GM18873 (cell line): ENCODE data around the gene SSRP1.

Experiments
- ATAC-seq: cut with Tn5 transposase; IDR thresholded peaks from one replicate; pipeline ENCODE4 v1.9.1; 2021; ENCODE audit warnings: mild to moderate bottlenecking, moderate library complexity, moderate number of reproducible peaks; ENCODE audit not compliant: unreplicated experiment, low FRiP score

The SSRP1 gene

DNA sequence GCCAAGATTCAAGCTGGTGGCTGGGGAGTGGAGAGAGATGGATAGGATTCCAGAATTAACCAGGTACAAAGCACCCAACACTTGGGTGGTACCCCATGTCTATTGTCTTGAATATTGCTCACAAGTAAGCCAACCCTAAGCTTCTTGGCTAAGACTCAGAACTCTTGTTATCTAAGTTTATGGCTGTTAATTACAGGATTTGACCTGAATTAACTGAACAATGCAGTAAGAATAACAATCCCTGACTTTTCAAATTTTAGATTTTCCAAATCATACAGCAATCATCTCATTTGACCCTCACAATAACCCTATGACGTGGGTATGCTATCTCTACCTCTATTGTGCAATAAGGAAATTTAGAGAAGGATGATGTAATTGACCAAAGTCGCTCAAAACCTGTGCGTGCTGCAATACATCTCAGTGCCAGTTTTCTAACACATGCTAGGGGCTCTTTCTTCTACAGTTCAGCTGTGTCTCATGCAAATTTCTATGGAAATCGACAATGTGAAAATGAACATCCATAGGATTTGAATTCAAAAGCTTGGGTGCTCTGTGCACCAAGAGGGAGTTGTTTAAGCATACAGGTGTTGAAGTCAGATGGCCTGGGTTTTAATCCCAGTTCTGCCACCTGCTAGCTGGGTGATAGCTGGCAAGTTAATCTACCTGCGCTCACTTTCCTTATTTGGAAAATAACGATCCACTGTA is 58.6 kb downstream of the SSRP1 start:
- no peak for ATAC-seq

DNA sequence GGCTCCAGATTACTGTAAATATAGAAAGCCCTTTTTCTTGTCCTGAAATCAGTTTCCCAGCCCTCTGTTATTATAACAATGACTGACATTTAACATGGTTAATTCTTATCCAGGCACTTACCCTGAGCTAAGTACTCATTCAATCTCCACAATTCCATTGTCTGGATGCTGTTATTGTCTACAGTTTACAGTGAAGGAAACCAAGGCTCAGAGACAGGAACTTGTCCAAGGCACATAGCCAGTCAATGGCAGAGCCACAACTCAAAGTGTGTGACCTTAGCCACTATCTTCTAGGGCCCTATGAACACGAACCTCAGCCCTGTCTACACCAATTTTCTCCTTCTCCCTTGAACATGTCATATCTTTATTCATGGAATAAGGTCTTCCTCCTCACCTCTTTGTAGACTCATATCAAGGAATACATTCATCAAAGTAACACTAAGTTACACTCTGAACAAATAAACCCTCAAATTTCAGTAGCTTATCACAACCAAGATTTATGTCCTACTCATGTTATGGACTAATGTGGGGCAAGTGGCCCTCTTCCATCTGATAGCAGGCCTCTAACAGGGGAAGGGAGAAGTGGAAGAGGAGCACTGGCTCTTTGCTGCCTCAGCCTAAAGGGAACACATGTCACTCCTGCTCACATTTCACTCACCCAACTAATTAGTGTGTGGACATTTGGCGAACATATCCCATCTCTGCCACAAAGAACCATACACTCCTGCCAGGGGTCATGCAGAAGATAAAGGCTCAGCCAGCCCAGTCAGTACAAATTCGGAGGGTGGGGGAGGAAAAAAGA is 59.3 kb downstream of the SSRP1 start:
- ATAC-seq, result no peak
